Sigmoid colon (tissue), 7 donors: ENCODE data around the gene HIVEP1. TPM values are rescaled to one million over a fixed set of nuclear protein-coding genes. Genes with fewer than 3 reads are reported as not detected.

Source experiments
- DNase-seq: peaks from one replicate; pipeline ENCODE4 v3.0.0-alpha.2; 2019
- H3K27ac ChIP-seq, 4 donors: fragments of 200-600 bp; sonication (generic); one replicate each; pipeline ENCODE4 v1.5.1; 2016 to 2019; ENCODE audit warnings: mild to moderate bottlenecking in 1 of 4
- H3K27me3 ChIP-seq, 3 donors: fragments of 200-600 bp; sonication (generic); one replicate each; pipeline ENCODE4 v1.5.1; 2019; ENCODE audit warnings: mild to moderate bottlenecking in 1 of 3
- H3K36me3 ChIP-seq, 4 donors: fragments of 200-600 bp; sonication (generic); one replicate each; pipeline ENCODE4 v1.5.1; 2016 to 2019
- H3K4me1 ChIP-seq, 4 donors: fragments of 200-600 bp; sonication (generic); one replicate each; pipeline ENCODE4 v1.5.1; 2017 to 2019
- H3K4me3 ChIP-seq, 4 donors: fragments of 200-600 bp; sonication (generic); one replicate each; pipeline ENCODE4 v1.5.1; 2017 to 2019; ENCODE audit warnings: mild to moderate bottlenecking in 2 of 4, moderate library complexity in 1 of 4
- H3K9me3 ChIP-seq, 4 donors: fragments of 200-600 bp in 3 of 4; sonication (generic) in 3 of 4; one replicate each; pipeline versions ENCODE4 v1.5.1 to v1.6.1; 2013 to 2019
- EP300 ChIP-seq, 4 donors: sonication (generic); formaldehyde crosslinking; IDR thresholded peaks; one replicate each; pipeline ENCODE4 v1.6.1; 2017; ENCODE audit warnings: antibody characterized with exemption in 4 of 4
- POLR2A ChIP-seq, 2 donors: fragments of 450-650 bp; IDR thresholded peaks; one replicate each; pipeline ENCODE4 v1.6.1; 2016; ENCODE audit warnings: antibody characterized with exemption in 2 of 2, mild to moderate bottlenecking in 2 of 2, moderate library complexity in 2 of 2
- POLR2AphosphoS5 ChIP-seq, 4 donors: sonication (generic); formaldehyde crosslinking; IDR thresholded peaks; one replicate each; pipeline ENCODE4 v1.6.1; 2017; ENCODE audit warnings: antibody characterized with exemption in 4 of 4
- WGBS, 2 donors: extraction: QIAGEN DNeasy Blood & Tissue Kit; methylation state at CpG; one replicate each; pipeline ENCODE4 v1.1.7; 2013; 5-methylcytosine and 5-hydroxymethylcytosine counted together
- intact Hi-C: fragments of 100-400 bp; cut with DNase I; formaldehyde crosslinking; loops from one replicate; pipeline ENCODE4 v1.15.1; 2023
- polyA plus RNA-seq, 3 donors: library from polyadenylated mRNA; stranded (reverse); fragments of 200-250 nt; gene quantifications; one replicate each; pipeline ENCODE4 v1.2.3, GENCODE V29; 2013
- total RNA-seq, 4 donors: library from RNA; depleted of rRNA; stranded (reverse); fragments of >200 nt; gene quantifications; one replicate each; pipeline ENCODE4 v1.1.0, GENCODE V29; 2016
- TF ChIP-seq, protein P1 (sequence below), 4 experiments: fragments of 450-650 bp in 3 of 4; fragments of 200-600 bp in 1 of 4; IDR thresholded peaks; one replicate each; pipeline ENCODE4 v1.5.1; 2016 to 2019; ENCODE audit warnings: antibody characterized with exemption in 4 of 4, mild to moderate bottlenecking in 3 of 4, moderate library complexity in 2 of 4
- donor health status: healthy with polysubstance abuse.
- donor health status: Bipolar disorder and iron deficiency.
- donor health status: healthy.

Gene HIVEP1
- total and polyA plus RNA-seq, 7 donors, result 4.6 to 28.5 (median 13.2) TPM

DNA sequence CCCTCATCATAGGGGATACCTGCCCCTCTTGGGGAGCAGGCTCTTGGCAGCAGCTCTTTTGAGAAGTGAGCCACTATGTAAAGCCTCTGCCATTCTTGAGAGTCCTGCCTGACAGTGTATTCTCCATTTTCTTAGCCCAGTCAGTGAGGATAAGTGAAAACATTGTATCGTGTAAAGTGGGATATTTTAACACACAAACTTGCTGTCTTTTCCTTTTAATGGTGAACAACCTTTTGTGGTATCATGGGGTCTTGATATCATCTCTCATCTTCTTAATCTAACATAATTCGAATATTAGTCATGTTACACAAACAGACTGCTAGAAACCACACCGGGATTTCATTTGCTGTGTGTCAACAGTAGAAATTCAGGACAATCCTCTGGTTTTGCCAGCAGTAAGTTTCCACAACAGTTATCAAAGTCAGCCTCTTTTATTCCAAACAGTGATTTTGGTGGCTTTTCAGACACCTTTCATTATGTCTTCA lies 136.2 kb downstream of the HIVEP1 start:
- Histone ChIP-seq H3K4me3 (no peak overlapping the region), H3K27me3 (no peaks in the 10 kb centered on the region), H3K27ac (peak overlapping the region in 2 of 4 donors; percentile 19 to 37), H3K9me3 (no peaks in the 10 kb centered on the region), H3K36me3 (no peaks in the 10 kb centered on the region), H3K4me1 (peaks cover 0 to 19% (median 5%) of the 10 kb centered on the region in 4 donors)
- DNase-seq, result no peak
- TF ChIP-seq EP300 (IDR thresholded peaks at IDR 0.05), result no peak
- no peak for TF ChIP-seq POLR2A (IDR thresholded peaks at IDR 0.05)
- intact Hi-C loops, result no loop called here
- 70 to 85% methylated on average over 3 of the region's 3 CpGs for whole genome bisulfite sequencing, 2 donors

DNA sequence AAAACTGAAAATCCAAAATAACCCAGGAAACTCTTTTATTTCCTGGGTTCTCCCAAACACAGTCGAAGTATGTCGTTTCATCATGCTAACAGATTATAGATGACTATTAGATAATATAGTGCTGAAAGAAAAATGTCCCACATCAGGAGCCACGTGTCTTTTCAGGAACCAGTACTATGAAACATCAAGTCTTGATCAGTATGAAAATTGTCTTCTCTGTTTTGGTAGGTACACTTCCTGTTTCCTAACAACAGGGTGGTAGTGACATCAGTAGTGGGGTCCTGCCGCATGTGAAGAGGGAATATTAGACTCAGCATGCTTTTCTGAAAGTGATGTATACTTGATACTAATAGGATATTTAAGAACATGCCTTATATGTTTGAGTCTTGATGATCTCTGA lies 136.7 kb downstream of the HIVEP1 start:
- TF ChIP-seq, protein P1, sequence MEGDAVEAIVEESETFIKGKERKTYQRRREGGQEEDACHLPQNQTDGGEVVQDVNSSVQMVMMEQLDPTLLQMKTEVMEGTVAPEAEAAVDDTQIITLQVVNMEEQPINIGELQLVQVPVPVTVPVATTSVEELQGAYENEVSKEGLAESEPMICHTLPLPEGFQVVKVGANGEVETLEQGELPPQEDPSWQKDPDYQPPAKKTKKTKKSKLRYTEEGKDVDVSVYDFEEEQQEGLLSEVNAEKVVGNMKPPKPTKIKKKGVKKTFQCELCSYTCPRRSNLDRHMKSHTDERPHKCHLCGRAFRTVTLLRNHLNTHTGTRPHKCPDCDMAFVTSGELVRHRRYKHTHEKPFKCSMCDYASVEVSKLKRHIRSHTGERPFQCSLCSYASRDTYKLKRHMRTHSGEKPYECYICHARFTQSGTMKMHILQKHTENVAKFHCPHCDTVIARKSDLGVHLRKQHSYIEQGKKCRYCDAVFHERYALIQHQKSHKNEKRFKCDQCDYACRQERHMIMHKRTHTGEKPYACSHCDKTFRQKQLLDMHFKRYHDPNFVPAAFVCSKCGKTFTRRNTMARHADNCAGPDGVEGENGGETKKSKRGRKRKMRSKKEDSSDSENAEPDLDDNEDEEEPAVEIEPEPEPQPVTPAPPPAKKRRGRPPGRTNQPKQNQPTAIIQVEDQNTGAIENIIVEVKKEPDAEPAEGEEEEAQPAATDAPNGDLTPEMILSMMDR (IDR thresholded peaks at IDR 0.05), result no peak
- TF ChIP-seq EP300 (IDR thresholded peaks at IDR 0.05), result no peak
- no peak for TF ChIP-seq POLR2AphosphoS5 (IDR thresholded peaks at IDR 0.05)
- TF ChIP-seq POLR2A (IDR thresholded peaks at IDR 0.05), result no peak
- H3K9me3 ChIP-seq, result no peaks in the 10 kb centered on the region
- H3K36me3 ChIP-seq, result no peaks in the 10 kb centered on the region
- intact Hi-C loops, result no loop called here
- no peak for DNase-seq
- peak overlapping the region in 2 of 4 donors; percentile 19 to 37 for H3K27ac ChIP-seq
- peaks cover 0 to 19% (median 5%) of the 10 kb centered on the region in 4 donors for H3K4me1 ChIP-seq
- H3K4me3 ChIP-seq, result no peak overlapping the region
- H3K27me3 ChIP-seq, result no peaks in the 10 kb centered on the region
- 54 to 56% methylated on average over 4 of the region's 4 CpGs for WGBS, 2 donors

DNA sequence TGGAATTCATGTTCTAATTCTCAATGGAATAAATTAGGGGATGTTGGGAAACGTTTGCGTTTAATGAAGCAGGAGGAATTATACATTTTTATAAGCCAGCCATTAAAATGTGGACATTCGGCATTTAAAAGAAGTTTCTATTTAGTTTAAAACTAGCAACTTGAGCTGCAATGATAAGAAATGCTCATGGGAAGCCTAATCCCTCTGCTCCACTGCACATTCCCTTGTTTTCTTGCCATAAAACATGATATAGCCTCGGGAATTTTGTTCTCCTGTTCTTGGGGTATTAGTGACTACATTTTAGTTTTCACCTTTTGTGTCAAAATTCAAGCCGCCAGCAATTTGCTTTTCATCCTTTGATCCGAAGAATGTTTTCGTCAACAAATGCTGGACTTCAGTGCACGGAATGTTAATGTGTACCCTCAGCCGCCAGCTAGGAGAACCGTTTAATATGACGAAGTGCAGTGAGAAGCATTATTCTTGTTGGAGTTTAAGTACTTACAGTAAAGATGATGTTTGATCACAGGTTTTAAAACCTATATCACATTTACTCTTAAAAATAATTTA lies 137.9 kb downstream of the HIVEP1 start:
- peak overlapping the region in 2 of 4 donors; percentile 19 to 36 for H3K27ac ChIP-seq
- H3K27me3 ChIP-seq, result no peaks in the 10 kb centered on the region
- H3K4me3 ChIP-seq, result no peak overlapping the region
- DNase-seq, result no peak
- intact Hi-C loops, result loop anchor here (5.0 to 10.0 kb wide), 2 partner anchors 82 to 455 kb away; no protein-coding TSS in a partner anchor
- WGBS, 2 donors, result 84 to 85% methylated on average over 11 of the region's 11 CpGs
- peaks cover 0 to 19% (median 5%) of the 10 kb centered on the region in 4 donors for H3K4me1 ChIP-seq
- no peak for TF ChIP-seq POLR2AphosphoS5 (IDR thresholded peaks at IDR 0.05)
- no peaks in the 10 kb centered on the region for H3K36me3 ChIP-seq
- no peaks in the 10 kb centered on the region for H3K9me3 ChIP-seq

DNA sequence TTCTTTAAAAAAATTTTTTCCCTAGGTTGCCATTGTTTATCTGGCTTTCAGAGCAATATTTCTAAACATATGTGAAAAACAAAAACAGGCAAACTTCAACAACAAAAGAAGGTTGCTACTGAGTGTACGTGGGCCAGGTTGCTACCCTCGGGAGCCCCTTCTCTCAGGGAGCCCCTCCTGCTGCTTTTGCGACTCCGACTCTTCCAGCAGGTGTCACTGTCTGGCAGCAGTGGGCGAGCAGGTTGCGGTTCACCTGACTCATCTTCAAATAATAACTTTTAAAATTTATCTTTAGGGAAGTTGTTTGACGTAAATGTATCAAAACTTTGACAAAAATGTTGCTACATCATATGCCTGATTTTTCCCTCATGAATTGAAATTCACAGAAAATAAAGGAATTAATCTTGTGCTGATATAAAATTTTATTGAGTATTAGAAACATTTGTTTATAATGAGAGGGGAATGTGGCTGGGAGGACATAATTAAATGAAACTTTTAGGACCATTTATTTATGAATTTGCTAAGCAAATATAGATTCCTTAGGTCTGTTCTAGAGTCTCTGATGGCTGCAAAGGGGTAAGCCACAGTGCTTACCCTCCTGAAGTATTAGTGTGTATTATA lies 138.8 kb downstream of the HIVEP1 start:
- no peak for DNase-seq
- TF ChIP-seq POLR2AphosphoS5 (IDR thresholded peaks at IDR 0.05) (no peak), EP300 (IDR thresholded peaks at IDR 0.05) (no peak), POLR2A (IDR thresholded peaks at IDR 0.05) (no peak)
- TF ChIP-seq, protein P1 (IDR thresholded peaks at IDR 0.05), result peak in 3 of 4 experiments; percentile 25 to 41 (median 40)
- Histone ChIP-seq H3K4me1 (peaks cover 0 to 19% (median 5%) of the 10 kb centered on the region in 4 donors), H3K4me3 (no peak overlapping the region), H3K9me3 (no peaks in the 10 kb centered on the region), H3K27me3 (no peaks in the 10 kb centered on the region), H3K36me3 (no peaks in the 10 kb centered on the region), H3K27ac (no peak overlapping the region)
- intact Hi-C loops, result loop anchor here (5.0 to 10.0 kb wide), 2 partner anchors 81 to 454 kb away; no protein-coding TSS in a partner anchor
- 22 to 63% methylated on average over 7 of the region's 7 CpGs for WGBS, 2 donors

DNA sequence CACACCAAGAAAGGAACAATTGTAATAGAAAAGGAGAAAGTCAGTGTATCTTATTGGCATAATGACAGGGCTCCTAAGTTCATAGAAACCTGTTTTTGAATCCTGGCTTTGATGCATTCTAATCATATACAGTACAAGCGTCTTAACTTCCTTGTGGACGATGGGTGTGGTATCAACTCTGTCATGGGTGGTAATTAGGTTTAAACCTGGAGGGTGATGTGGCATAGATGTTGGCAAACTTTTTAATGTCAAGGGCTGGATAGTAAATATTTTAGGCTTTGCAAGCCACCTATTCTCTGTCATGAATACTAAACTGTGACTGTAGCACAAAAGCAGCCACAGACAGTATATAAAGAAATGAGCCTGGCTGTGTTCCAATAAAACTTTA lies 139.3 kb downstream of the HIVEP1 start:
- intact Hi-C loops, result loop anchor here (5.0 to 10.0 kb wide), 2 partner anchors 81 to 453 kb away; no protein-coding TSS in a partner anchor
- TF ChIP-seq, protein P1 (IDR thresholded peaks at IDR 0.05), result no peak
- TF ChIP-seq POLR2AphosphoS5 (IDR thresholded peaks at IDR 0.05), result no peak
- no peaks in the 10 kb centered on the region for H3K36me3 ChIP-seq
- H3K4me3 ChIP-seq, result no peak overlapping the region
- no peak overlapping the region for H3K27ac ChIP-seq
- H3K9me3 ChIP-seq, result no peaks in the 10 kb centered on the region
- H3K4me1 ChIP-seq, result peaks cover 0 to 19% (median 5%) of the 10 kb centered on the region in 4 donors
- no peaks in the 10 kb centered on the region for H3K27me3 ChIP-seq
- DNase-seq, result no peak
- WGBS, 2 donors, result 21 to 70% methylated on average over 2 of the region's 2 CpGs
